CD14-positive monocyte (primary cell): ENCODE data around the gene ACSBG1. TPM values are rescaled to one million over a fixed set of nuclear protein-coding genes. Genes with fewer than 3 reads are reported as not detected.
A peak's percentile ranks its signal among the peaks of the same experiment; 100 is the strongest.

Experiments used
- DNase-seq, 3 donors: peaks; one replicate each; pipeline ENCODE4 v3.0.0-alpha.2; 2011 to 2022
- H2AFZ ChIP-seq: 2 replicates; pipeline ENCODE4 v1.6.0; 2012; ENCODE audit warnings: mild to moderate bottlenecking, low read depth, low read length, inconsistent platforms; ENCODE audit not compliant: insufficient read depth, poor library complexity, severe bottlenecking
- H3K27ac ChIP-seq, 2 donors: 1 replicate in 1 of 2; 2 replicates in 1 of 2; pipeline ENCODE4 v1.5.1; 2012 to 2013; ENCODE audit warnings: low read length in 2 of 2, control low read depth in 1 of 2, inconsistent platforms in 1 of 2, low read depth in 1 of 2, mild to moderate bottlenecking in 1 of 2
- H3K27me3 ChIP-seq, 2 donors: one replicate each; pipeline versions ENCODE4 v1.6.0 to v1.6.1; 2011 to 2013; ENCODE audit warnings: low read length in 2 of 2; ENCODE audit not compliant: control insufficient read depth in 2 of 2, insufficient read depth in 2 of 2
- H3K36me3 ChIP-seq, 2 donors: replicated peaks in 1 of 2; 1 replicate in 1 of 2; 2 replicates in 1 of 2; pipeline versions ENCODE4 v1.5.1 to v1.6.1; 2012 to 2013; ENCODE audit warnings: low read length in 2 of 2, control low read depth in 1 of 2, inconsistent platforms in 1 of 2, mild to moderate bottlenecking in 1 of 2; ENCODE audit not compliant: insufficient read depth in 2 of 2, control insufficient read depth in 1 of 2
- H3K4me1 ChIP-seq, 2 donors: 1 replicate in 1 of 2; 2 replicates in 1 of 2; pipeline versions ENCODE4 v1.5.1 to v1.6.1; 2012 to 2013; ENCODE audit warnings: low read length in 2 of 2, control low read depth in 1 of 2, inconsistent platforms in 1 of 2, mild to moderate bottlenecking in 1 of 2, moderate library complexity in 1 of 2; ENCODE audit not compliant: insufficient read depth in 2 of 2, control insufficient read depth in 1 of 2
- H3K4me2 ChIP-seq: replicated peaks from 2 replicates; pipeline ENCODE3; 2012; ENCODE audit warnings: low read length, moderate library complexity, mild to moderate bottlenecking; ENCODE audit not compliant: poor library complexity, severe bottlenecking; ENCODE audit errors: extremely low read depth
- H3K4me3 ChIP-seq, 3 experiments: fragments of 200-600 bp in 1 of 3; sonication (generic) in 1 of 3; replicated peaks in 1 of 3; 1 replicate in 2 of 3; 2 replicates in 1 of 3; pipeline ENCODE4 v1.5.1; 2011 to 2013; ENCODE audit warnings: low read length in 3 of 3, mild to moderate bottlenecking in 3 of 3, control low read depth in 2 of 3, low read depth in 2 of 3, inconsistent platforms in 1 of 3, moderate library complexity in 1 of 3
- H3K79me2 ChIP-seq: 2 replicates; pipeline ENCODE4 v1.6.0; 2012; ENCODE audit warnings: mild to moderate bottlenecking, control low read depth, inconsistent platforms, low read length, moderate library complexity; ENCODE audit not compliant: insufficient read depth
- H3K9ac ChIP-seq: 2 replicates; pipeline ENCODE4 v1.6.0; 2017; ENCODE audit warnings: low read length, mild to moderate bottlenecking; ENCODE audit not compliant: insufficient read depth, poor library complexity, severe bottlenecking
- H3K9me3 ChIP-seq, 2 donors: replicated peaks in 1 of 2; 1 replicate in 1 of 2; 2 replicates in 1 of 2; pipeline versions ENCODE4 v1.5.1 to v1.6.1; 2012 to 2013; ENCODE audit warnings: low read length in 2 of 2, control low read depth in 1 of 2; ENCODE audit not compliant: control insufficient read depth in 1 of 2, insufficient read depth in 1 of 2
- H4K20me1 ChIP-seq: 2 replicates; pipeline ENCODE4 v1.6.0; 2012; ENCODE audit warnings: mild to moderate bottlenecking, low read length, control low read depth, moderate library complexity; ENCODE audit not compliant: insufficient read depth
- H3K27ac Mint-ChIP-seq, 7 donors: one replicate each; pipeline ENCODE4 v1.8.0; 2020; ENCODE audit warnings: mild to moderate bottlenecking in 7 of 7, mixed read lengths in 7 of 7, moderate library complexity in 6 of 7, inconsistent platforms in 2 of 7
- H3K27me3 Mint-ChIP-seq, 3 donors: one replicate each; pipeline ENCODE4 v1.8.0; 2021 to 2022; ENCODE audit warnings: low read depth in 3 of 3, mild to moderate bottlenecking in 3 of 3, mixed read lengths in 3 of 3, moderate library complexity in 3 of 3, inconsistent platforms in 1 of 3
- H3K36me3 Mint-ChIP-seq, 2 donors: one replicate each; pipeline ENCODE4 v1.8.0; 2020; ENCODE audit warnings: mixed read lengths in 2 of 2, inconsistent platforms in 1 of 2, mild to moderate bottlenecking in 1 of 2
- H3K4me1 Mint-ChIP-seq: one replicate; pipeline ENCODE4 v1.8.0; 2020; ENCODE audit warnings: mild to moderate bottlenecking, mixed read lengths
- H3K4me3 Mint-ChIP-seq, 2 donors: one replicate each; pipeline ENCODE4 v1.8.0; 2020; ENCODE audit warnings: mild to moderate bottlenecking in 2 of 2, mixed read lengths in 2 of 2, moderate library complexity in 1 of 2
- H3K9me3 Mint-ChIP-seq, 7 donors: one replicate each; pipeline ENCODE4 v1.8.0; 2020 to 2022; ENCODE audit warnings: mixed read lengths in 7 of 7, mild to moderate bottlenecking in 6 of 7, moderate library complexity in 6 of 7, inconsistent platforms in 2 of 7
- WGBS: methylation state at CpG from one replicate; pipeline ENCODE4 v1.1.5; 2013; ENCODE audit warnings: missing lambda C conversion rate; ENCODE audit not compliant: insufficient coverage; 5-methylcytosine and 5-hydroxymethylcytosine counted together
- intact Hi-C, 2 donors: fragments of 100-400 bp; cut with micrococcal nuclease; formaldehyde crosslinking; loops; one replicate each; pipeline versions ENCODE4 v1.15.0 to v1.15.1; 2023
- polyA plus RNA-seq, 3 donors: library from polyadenylated mRNA; depleted of rRNA in 1 of 3; unstranded in 2 of 3; stranded (reverse) in 1 of 3; fragments of 300-500 nt in 2 of 3; fragments of >200 nt in 1 of 3; fragmentation: Illumina TruSeq in 2 of 3; gene quantifications; 1 replicate in 2 of 3; 2 replicates in 1 of 3; pipeline ENCODE4 v1.2.3, GENCODE V29; 2012 to 2021
- TF ChIP-seq, protein P1 (sequence below): fragments of 200-600 bp; IDR thresholded peaks from one replicate; pipeline ENCODE4 v1.8.0; 2022; ENCODE audit warnings: antibody characterized with exemption, mild to moderate bottlenecking

ACSBG1 gene
- polyA plus RNA-seq, 3 donors, result 0.01 TPM; not detected in 2

DNA sequence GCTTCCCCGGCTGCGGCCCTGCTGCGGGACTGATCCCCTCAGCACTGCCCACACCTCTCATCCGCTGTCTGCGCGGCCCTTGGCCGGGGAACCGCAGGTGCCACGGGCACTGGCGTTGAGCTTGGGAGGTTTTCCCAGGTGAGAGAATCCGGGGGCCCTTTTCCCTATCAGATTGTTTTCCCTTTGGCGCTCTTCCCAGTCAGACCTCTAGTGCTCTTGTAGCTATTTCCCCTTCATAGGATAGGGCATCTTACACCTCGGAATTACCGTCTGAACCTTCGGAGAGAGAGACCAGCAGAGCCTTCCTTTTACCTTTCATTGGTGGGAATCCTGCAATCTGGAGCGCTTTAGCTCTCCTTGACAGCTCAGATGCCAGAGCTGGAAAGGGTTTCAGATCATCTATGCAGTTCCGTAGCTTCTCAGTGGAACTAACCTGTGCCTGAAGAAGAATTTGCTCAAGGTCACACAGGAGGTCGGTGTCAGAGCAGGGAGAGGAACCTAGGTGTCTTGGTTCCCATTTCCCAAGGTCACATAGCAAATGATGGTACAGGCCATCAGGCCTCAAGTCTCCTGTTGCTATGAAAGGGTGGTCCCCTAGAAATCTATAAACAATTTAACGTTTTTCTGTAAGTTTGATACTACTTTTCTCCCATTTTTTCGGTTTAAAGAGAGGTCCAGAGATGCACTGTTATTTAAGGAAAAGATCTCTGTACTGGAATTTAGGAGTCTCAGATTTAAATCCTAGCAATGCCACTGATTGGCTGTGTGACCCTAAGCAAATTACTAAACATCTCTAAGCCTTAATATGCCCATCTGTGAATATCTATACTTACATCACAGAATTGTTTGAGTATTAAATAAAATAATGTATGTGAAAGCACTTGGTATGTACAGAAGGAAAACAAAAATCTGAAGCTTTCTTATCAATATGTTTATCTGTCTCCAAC lies 84.3 kb downstream of the ACSBG1 start:
- TF ChIP-seq, protein P1, sequence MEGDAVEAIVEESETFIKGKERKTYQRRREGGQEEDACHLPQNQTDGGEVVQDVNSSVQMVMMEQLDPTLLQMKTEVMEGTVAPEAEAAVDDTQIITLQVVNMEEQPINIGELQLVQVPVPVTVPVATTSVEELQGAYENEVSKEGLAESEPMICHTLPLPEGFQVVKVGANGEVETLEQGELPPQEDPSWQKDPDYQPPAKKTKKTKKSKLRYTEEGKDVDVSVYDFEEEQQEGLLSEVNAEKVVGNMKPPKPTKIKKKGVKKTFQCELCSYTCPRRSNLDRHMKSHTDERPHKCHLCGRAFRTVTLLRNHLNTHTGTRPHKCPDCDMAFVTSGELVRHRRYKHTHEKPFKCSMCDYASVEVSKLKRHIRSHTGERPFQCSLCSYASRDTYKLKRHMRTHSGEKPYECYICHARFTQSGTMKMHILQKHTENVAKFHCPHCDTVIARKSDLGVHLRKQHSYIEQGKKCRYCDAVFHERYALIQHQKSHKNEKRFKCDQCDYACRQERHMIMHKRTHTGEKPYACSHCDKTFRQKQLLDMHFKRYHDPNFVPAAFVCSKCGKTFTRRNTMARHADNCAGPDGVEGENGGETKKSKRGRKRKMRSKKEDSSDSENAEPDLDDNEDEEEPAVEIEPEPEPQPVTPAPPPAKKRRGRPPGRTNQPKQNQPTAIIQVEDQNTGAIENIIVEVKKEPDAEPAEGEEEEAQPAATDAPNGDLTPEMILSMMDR, result no peak
- Histone ChIP-seq H3K4me2 (peak overlapping the region; percentile 89), H3K27ac (peak overlapping the region in 1 of 2 donors; percentile 67), H2AFZ (peak overlapping the region; percentile 82), H3K36me3 (peaks cover 0 to 7% of the 10 kb centered on the region in 2 donors), H3K4me3 (peak overlapping the region; percentile 57 to 78 (median 67)), H3K9me3 (no peaks in the 10 kb centered on the region), H3K27me3 (no peaks in the 10 kb centered on the region), H3K9ac (peak overlapping the region; percentile 87), H3K79me2 (peaks cover 63% of the 10 kb centered on the region), H4K20me1 (peaks cover 18% of the 10 kb centered on the region), H3K4me1 (peaks cover 22 to 36% of the 10 kb centered on the region in 2 donors)
- H3K27ac Mint-ChIP-seq, result peak overlapping the region in 6 of 7 donors; percentile 4 to 86 (median 66)
- peaks cover 4 to 13% of the 10 kb centered on the region in 2 donors for H3K36me3 Mint-ChIP-seq
- H3K4me1 Mint-ChIP-seq, result peaks cover 39% of the 10 kb centered on the region
- DNase-seq, result no peak
- intact Hi-C loops, result loop anchor here in 1 of 2 donors (5.0 kb wide), 1 partner anchor 287 kb away; the partner anchor contains the start of gene IREB2
- peaks cover 0 to 5% (median 2%) of the 10 kb centered on the region in 3 donors for H3K27me3 Mint-ChIP-seq
- H3K9me3 Mint-ChIP-seq, result no peaks in the 10 kb centered on the region
- 7% methylated on average over 18 of the region's 20 CpGs for WGBS
- H3K4me3 Mint-ChIP-seq, result peak overlapping the region; percentile 79 to 96

DNA sequence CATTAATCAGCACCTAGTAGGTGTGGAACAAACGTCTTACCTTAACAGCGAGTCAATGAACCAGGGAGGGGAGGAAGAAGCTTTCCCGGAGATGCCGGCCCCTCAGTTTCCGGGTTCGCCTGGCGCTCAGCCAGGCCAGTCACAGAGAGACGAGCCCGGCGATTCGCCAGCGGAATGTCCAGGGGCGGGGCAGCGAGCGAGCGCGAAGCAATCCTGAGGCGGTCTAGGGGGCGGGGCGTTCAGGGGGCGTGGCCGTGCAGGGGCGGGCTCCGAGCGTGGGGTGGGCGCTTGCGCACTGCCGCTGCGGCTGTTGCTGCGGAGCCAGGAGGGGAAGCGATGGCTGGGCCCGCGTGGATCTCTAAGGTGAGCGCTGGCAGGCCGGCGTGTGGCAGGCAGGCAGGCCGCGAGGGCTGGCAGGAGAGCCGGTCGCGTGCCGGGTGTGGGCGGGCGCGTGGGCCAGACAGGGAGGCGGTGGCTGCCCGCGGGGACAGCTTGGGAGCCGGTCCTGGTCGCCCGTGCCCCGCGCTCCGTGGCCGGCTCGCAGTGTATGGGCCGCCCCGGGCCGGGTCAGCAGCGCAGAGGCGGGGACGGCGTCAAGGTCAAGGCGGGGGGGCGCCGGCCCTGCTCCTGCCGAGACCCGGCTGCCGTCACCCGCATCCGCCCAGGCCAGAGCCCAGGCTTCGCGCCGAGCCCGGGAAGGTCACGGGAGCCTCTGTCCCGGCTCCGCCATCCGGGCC lies 85.1 kb downstream of the ACSBG1 start, which contains the start of gene IDH3A:
Gene IDH3A (plus strand): TSS at position 295 of the 737 bp plus-strand sequence. CDS start 42 bp downstream, at position 337.
- peak within 1 kb of the TSS in 1 of 2 donors; percentile 91 for H3K27ac ChIP-seq
- Mint-ChIP-seq H3K9me3 (no peaks in the 10 kb centered on the region), H3K27me3 (peaks cover 0 to 5% (median 2%) of the 10 kb centered on the region in 3 donors), H3K4me1 (peaks cover 37% of the 10 kb centered on the region), H3K27ac (peak within 1 kb of the TSS; percentile 90 to 97 (median 92)), H3K4me3 (peak within 1 kb of the TSS; percentile 83 to 96), H3K36me3 (peaks cover 4 to 13% of the 10 kb centered on the region in 2 donors)
- under 1% methylated on average over 73 of the region's 79 CpGs for WGBS
- H3K36me3 ChIP-seq, result peaks cover 0 to 7% of the 10 kb centered on the region in 2 donors
- peak; percentile 96 to 98 (median 97) for DNase-seq
- H3K27me3 ChIP-seq, result no peaks in the 10 kb centered on the region
- peak within 1 kb of the TSS; percentile 73 to 81 (median 78) for H3K4me3 ChIP-seq
- H2AFZ ChIP-seq, result peak within 1 kb of the TSS; percentile 82
- TF ChIP-seq, protein P1, result no peak
- intact Hi-C loops, result loop anchor here in 1 of 2 donors (5.0 kb wide), 1 partner anchor 288 kb away; the partner anchor contains the start of gene IREB2
- H3K9ac ChIP-seq, result peak within 1 kb of the TSS; percentile 87
- peaks cover 19 to 32% of the 10 kb centered on the region in 2 donors for H3K4me1 ChIP-seq
- peak within 1 kb of the TSS; percentile 89 for H3K4me2 ChIP-seq
- peaks cover 57% of the 10 kb centered on the region for H3K79me2 ChIP-seq
- H4K20me1 ChIP-seq, result peaks cover 10% of the 10 kb centered on the region
- no peaks in the 10 kb centered on the region for H3K9me3 ChIP-seq
